GM19372 (cell line): ENCODE measurements around the gene RNF103.
A peak's percentile ranks its signal among the peaks of the same experiment; 100 is the strongest.

Source experiments
- ATAC-seq: cut with Tn5 transposase; IDR thresholded peaks from one replicate; pipeline ENCODE4 v1.9.1; 2021; ENCODE audit warnings: mild to moderate bottlenecking, low read depth, moderate library complexity; ENCODE audit not compliant: unreplicated experiment

RNF103 gene

GRCh38 chr2:86570059-86570458, 53.6 kb downstream of the RNF103 start:
- no peak for ATAC-seq

GRCh38 chr2:86566821-86567190, 56.9 kb downstream of the RNF103 start:
- no peak for ATAC-seq

GRCh38 chr2:86566158-86566820, 57.4 kb downstream of the RNF103 start:
- ATAC-seq = no peak

- no peak for ATAC-seq
Observed at GRCh38 chr2:86563650-86564061, 60.0 kb downstream of the RNF103 start.

- ATAC-seq = peak; percentile 89
Observed at GRCh38 chr2:86562922-86563649, 60.6 kb downstream of the RNF103 start, which contains the start of gene CHMP3. Gene CHMP3, minus strand, starts transcription at chr2:86563443. Its CDS starts 95 bp downstream, at chr2:86563348.

- no peak for ATAC-seq
Observed at GRCh38 chr2:86562485-86562921, 61.2 kb downstream of the RNF103 start.

GRCh38 chr2:86557836-86558235, 65.8 kb downstream of the RNF103 start:
- no peak for ATAC-seq

- ATAC-seq = no peak
Observed at GRCh38 chr2:86556508-86556907, 67.2 kb downstream of the RNF103 start.
